CD8-positive, alpha-beta memory T cell (primary cell): Measurements from ENCODE around the gene PNPLA3. TPM values are rescaled to one million over a fixed set of nuclear protein-coding genes. Genes with fewer than 3 reads are reported as not detected.
A peak's percentile ranks its signal among the peaks of the same experiment; 100 is the strongest.

ENCODE experiments used
- CTCF ChIA-PET: fragments of 350-600 bp; sonication (Branson Sonifier 250); formaldehyde crosslinking; loops from one replicate; lab custom pipeline; 2021; ENCODE audit warnings: antibody characterized with exemption; lab: Charles Lee
- POLR2A ChIA-PET: fragments of 350-600 bp; sonication (Branson Sonifier 250); formaldehyde crosslinking; loops from one replicate; lab custom pipeline; 2021; ENCODE audit warnings: antibody characterized with exemption; lab: Charles Lee
- DNase-seq, 5 donors: peaks; one replicate each; pipeline versions ENCODE4 v3.0.0 to v3.0.0-alpha.2; 2020 to 2022; ENCODE audit warnings: mixed read lengths in 1 of 5
- H3K27ac ChIP-seq: one replicate; pipeline ENCODE4 v1.7.0; 2013; ENCODE audit warnings: low read depth, mild to moderate bottlenecking, low read length, moderate library complexity
- H3K27me3 ChIP-seq: 2 replicates; pipeline ENCODE4 v1.7.0; 2013; ENCODE audit warnings: low read length, mild to moderate bottlenecking; ENCODE audit not compliant: insufficient read depth, poor library complexity, severe bottlenecking
- H3K36me3 ChIP-seq: 2 replicates; pipeline ENCODE4 v1.7.0; 2013; ENCODE audit warnings: mild to moderate bottlenecking, low read length, moderate library complexity; ENCODE audit not compliant: insufficient read depth
- H3K4me1 ChIP-seq: 2 replicates; pipeline ENCODE4 v1.7.0; 2013; ENCODE audit warnings: mild to moderate bottlenecking, low read length, moderate library complexity; ENCODE audit not compliant: insufficient read depth
- H3K4me3 ChIP-seq: 2 replicates; pipeline ENCODE4 v1.7.0; 2013; ENCODE audit warnings: mild to moderate bottlenecking, low read length
- H3K9me3 ChIP-seq: 2 replicates; pipeline ENCODE4 v1.7.0; 2013; ENCODE audit warnings: mild to moderate bottlenecking, low read length
- H3K27ac Mint-ChIP-seq, 8 donors: one replicate each; pipeline ENCODE4 v1.8.0; 2020 to 2021; ENCODE audit warnings: mixed read lengths in 8 of 8, mild to moderate bottlenecking in 6 of 8, inconsistent platforms in 3 of 8, moderate library complexity in 3 of 8
- H3K27me3 Mint-ChIP-seq, 2 donors: one replicate each; pipeline ENCODE4 v1.8.0; 2020 to 2021; ENCODE audit warnings: mixed read lengths in 2 of 2, mild to moderate bottlenecking in 1 of 2, moderate library complexity in 1 of 2
- H3K36me3 Mint-ChIP-seq, 3 donors: one replicate each; pipeline ENCODE4 v1.8.0; 2020 to 2021; ENCODE audit warnings: mixed read lengths in 3 of 3, inconsistent platforms in 1 of 3, mild to moderate bottlenecking in 1 of 3
- H3K4me1 Mint-ChIP-seq, 3 donors: one replicate each; pipeline ENCODE4 v1.8.0; 2020 to 2021; ENCODE audit warnings: mixed read lengths in 3 of 3, inconsistent platforms in 1 of 3, mild to moderate bottlenecking in 1 of 3
- H3K4me3 Mint-ChIP-seq, 7 donors: one replicate each; pipeline ENCODE4 v1.8.0; 2020 to 2021; ENCODE audit warnings: mixed read lengths in 7 of 7, mild to moderate bottlenecking in 6 of 7, moderate library complexity in 4 of 7, inconsistent platforms in 2 of 7
- H3K9me3 Mint-ChIP-seq, 5 donors: one replicate each; pipeline ENCODE4 v1.8.0; 2020 to 2022; ENCODE audit warnings: mixed read lengths in 5 of 5, mild to moderate bottlenecking in 3 of 5, moderate library complexity in 2 of 5, inconsistent platforms in 1 of 5
- polyA plus RNA-seq: library from polyadenylated mRNA; unstranded; fragments of 300-500 nt; fragmentation: Illumina TruSeq; gene quantifications from one replicate; pipeline ENCODE4 v1.2.3, GENCODE V29; 2021
- total RNA-seq, 2 experiments: library from RNA; stranded (reverse); gene quantifications; one replicate each; pipeline ENCODE4 v1.2.3, GENCODE V29; 2021

Gene PNPLA3
- total and polyA plus RNA-seq, 3 experiments from 2014 or later: 0.16 TPM; not detected in 2

- Histone ChIP-seq H3K27ac (no peak overlapping the region), H3K4me3 (no peak overlapping the region), H3K36me3 (no peaks in the 10 kb centered on the region), H3K4me1 (no peaks in the 10 kb centered on the region), H3K9me3 (no peaks in the 10 kb centered on the region), H3K27me3 (peaks cover 11% of the 10 kb centered on the region)
- H3K27ac Mint-ChIP-seq: no peak overlapping the region
- no peaks in the 10 kb centered on the region for H3K9me3 Mint-ChIP-seq
- peak overlapping the region in 1 of 7 donors; percentile 48 for H3K4me3 Mint-ChIP-seq
- H3K27me3 Mint-ChIP-seq: peaks cover 33 to 57% of the 10 kb centered on the region in 2 donors
- ChIA-PET CTCF (no interaction called here), POLR2A (no interaction called here)
- DNase-seq: no peak
- no peaks in the 10 kb centered on the region for H3K36me3 Mint-ChIP-seq
- peaks cover 3 to 6% (median 5%) of the 10 kb centered on the region in 3 donors for H3K4me1 Mint-ChIP-seq
Measured at GRCh38 chr22:43922123-43922522, 1.5 kb upstream of the PNPLA3 start.

GRCh38 chr22:43923191-43923590, 414 bp upstream of the PNPLA3 start:
- CTCF ChIA-PET: no interaction called here

GRCh38 chr22:43924877-43925276, 1.3 kb downstream of the PNPLA3 start:
- ChIA-PET POLR2A (no interaction called here), CTCF (no interaction called here)
- Histone ChIP-seq H3K9me3 (no peaks in the 10 kb centered on the region), H3K27me3 (no peaks in the 10 kb centered on the region), H3K4me3 (no peak overlapping the region), H3K36me3 (no peaks in the 10 kb centered on the region), H3K4me1 (no peaks in the 10 kb centered on the region), H3K27ac (no peak overlapping the region)
- Mint-ChIP-seq H3K36me3 (no peaks in the 10 kb centered on the region), H3K4me1 (peaks cover 3 to 6% (median 5%) of the 10 kb centered on the region in 3 donors), H3K27me3 (peaks cover 29 to 45% of the 10 kb centered on the region in 2 donors), H3K4me3 (peak overlapping the region; percentile 27 to 87 (median 61)), H3K27ac (peak overlapping the region in 3 of 8 donors; percentile 23 to 33 (median 23)), H3K9me3 (peaks cover 0 to 2% (median 0%) of the 10 kb centered on the region in 5 donors)
- no peak for DNase-seq

More at GRCh38 chr22:43923191-43923590, 414 bp upstream of the PNPLA3 start:
- Histone ChIP-seq H3K9me3 (no peaks in the 10 kb centered on the region), H3K4me1 (no peaks in the 10 kb centered on the region), H3K36me3 (no peaks in the 10 kb centered on the region), H3K27ac (no peak overlapping the region), H3K4me3 (peak overlapping the region; percentile 29), H3K27me3 (peaks cover 8% of the 10 kb centered on the region)
- POLR2A ChIA-PET: interaction anchor here (1.2 kb wide), 1 partner anchor 32 kb away, joined by 5 read pairs; the partner anchor contains the start of gene SAMM50
- peak overlapping the region; percentile 78 to 94 (median 87) for H3K4me3 Mint-ChIP-seq
- no peaks in the 10 kb centered on the region for H3K9me3 Mint-ChIP-seq
- H3K27me3 Mint-ChIP-seq: peaks cover 35 to 49% of the 10 kb centered on the region in 2 donors
- peaks cover 3 to 6% (median 5%) of the 10 kb centered on the region in 3 donors for H3K4me1 Mint-ChIP-seq
- peak overlapping the region in 6 of 8 donors; percentile 13 to 94 (median 75) for H3K27ac Mint-ChIP-seq
- H3K36me3 Mint-ChIP-seq: no peaks in the 10 kb centered on the region
- DNase-seq: peak in 2 of 5 donors; percentile 3 to 6

GRCh38 chr22:43925433-43926348, 2.1 kb downstream of the PNPLA3 start:
- H3K27me3 Mint-ChIP-seq: peaks cover 28 to 45% of the 10 kb centered on the region in 2 donors
- H3K4me1 ChIP-seq: no peaks in the 10 kb centered on the region
- CTCF ChIA-PET: interaction anchor here (1.0 kb wide), 1 partner anchor 27 kb away, joined by 3 read pairs; no protein-coding TSS in a partner anchor
- no peaks in the 10 kb centered on the region for H3K36me3 ChIP-seq
- H3K4me1 Mint-ChIP-seq: peaks cover 3 to 6% (median 5%) of the 10 kb centered on the region in 3 donors
- H3K36me3 Mint-ChIP-seq: no peaks in the 10 kb centered on the region
- no peaks in the 10 kb centered on the region for H3K27me3 ChIP-seq
- no peak overlapping the region for H3K27ac ChIP-seq
- H3K27ac Mint-ChIP-seq: no peak overlapping the region
- no peaks in the 10 kb centered on the region for H3K9me3 ChIP-seq
- H3K4me3 ChIP-seq: no peak overlapping the region
- H3K9me3 Mint-ChIP-seq: peaks cover 0 to 2% (median 0%) of the 10 kb centered on the region in 5 donors
- peak overlapping the region; percentile 27 to 71 (median 59) for H3K4me3 Mint-ChIP-seq
- DNase-seq: no peak
- POLR2A ChIA-PET: no interaction called here

GRCh38 chr22:43926349-43926710, 2.7 kb downstream of the PNPLA3 start:
- ChIA-PET POLR2A (no interaction called here), CTCF (interaction anchor here (1.0 kb wide), 1 partner anchor 26 kb away, joined by 3 read pairs; no protein-coding TSS in a partner anchor)
- peaks cover 27 to 44% of the 10 kb centered on the region in 2 donors for H3K27me3 Mint-ChIP-seq

GRCh38 chr22:43928468-43928867, 4.9 kb downstream of the PNPLA3 start:
- DNase-seq: no peak
- Mint-ChIP-seq H3K27me3 (peaks cover 21 to 43% of the 10 kb centered on the region in 2 donors), H3K27ac (peak overlapping the region in 1 of 8 donors; percentile 8), H3K4me1 (no peaks in the 10 kb centered on the region), H3K36me3 (no peaks in the 10 kb centered on the region), H3K4me3 (no peak overlapping the region), H3K9me3 (peaks cover 0 to 2% (median 0%) of the 10 kb centered on the region in 5 donors)
- no peak overlapping the region for H3K27ac ChIP-seq
- no peaks in the 10 kb centered on the region for H3K4me1 ChIP-seq
- no peaks in the 10 kb centered on the region for H3K27me3 ChIP-seq
- no peaks in the 10 kb centered on the region for H3K9me3 ChIP-seq
- H3K36me3 ChIP-seq: no peaks in the 10 kb centered on the region
- POLR2A ChIA-PET: no interaction called here
- CTCF ChIA-PET: no interaction called here
- H3K4me3 ChIP-seq: no peak overlapping the region

More at GRCh38 chr22:43926349-43926710, 2.7 kb downstream of the PNPLA3 start:
- no peaks in the 10 kb centered on the region for H3K36me3 ChIP-seq
- H3K4me3 Mint-ChIP-seq: peak overlapping the region in 1 of 7 donors; percentile 31
- no peak for DNase-seq
- H3K27ac ChIP-seq: no peak overlapping the region
- H3K36me3 Mint-ChIP-seq: no peaks in the 10 kb centered on the region
- no peaks in the 10 kb centered on the region for H3K9me3 ChIP-seq
- H3K27me3 ChIP-seq: no peaks in the 10 kb centered on the region
- no peak overlapping the region for H3K27ac Mint-ChIP-seq
- peaks cover 3 to 6% (median 5%) of the 10 kb centered on the region in 3 donors for H3K4me1 Mint-ChIP-seq
- H3K4me3 ChIP-seq: no peak overlapping the region
- no peaks in the 10 kb centered on the region for H3K4me1 ChIP-seq
- peaks cover 0 to 2% (median 0%) of the 10 kb centered on the region in 5 donors for H3K9me3 Mint-ChIP-seq

GRCh38 chr22:43928908-43929307, 5.3 kb downstream of the PNPLA3 start:
- H3K27me3 Mint-ChIP-seq: peaks cover 21 to 46% of the 10 kb centered on the region in 2 donors
- Histone ChIP-seq H3K4me3 (no peak overlapping the region), H3K4me1 (no peaks in the 10 kb centered on the region), H3K27me3 (no peaks in the 10 kb centered on the region), H3K9me3 (no peaks in the 10 kb centered on the region), H3K36me3 (no peaks in the 10 kb centered on the region), H3K27ac (no peak overlapping the region)
- no peaks in the 10 kb centered on the region for H3K4me1 Mint-ChIP-seq
- no peaks in the 10 kb centered on the region for H3K36me3 Mint-ChIP-seq
- H3K4me3 Mint-ChIP-seq: no peak overlapping the region
- POLR2A ChIA-PET: no interaction called here
- CTCF ChIA-PET: no interaction called here
- H3K9me3 Mint-ChIP-seq: peaks cover 0 to 2% (median 0%) of the 10 kb centered on the region in 5 donors
- no peak for DNase-seq
- peak overlapping the region in 1 of 8 donors; percentile 8 for H3K27ac Mint-ChIP-seq

- no peaks in the 10 kb centered on the region for H3K36me3 ChIP-seq
- Mint-ChIP-seq H3K27me3 (peaks cover 10 to 53% of the 10 kb centered on the region in 2 donors), H3K9me3 (peaks cover 0 to 2% (median 0%) of the 10 kb centered on the region in 5 donors), H3K4me3 (no peak overlapping the region), H3K4me1 (no peaks in the 10 kb centered on the region), H3K36me3 (no peaks in the 10 kb centered on the region), H3K27ac (no peak overlapping the region)
- H3K27ac ChIP-seq: no peak overlapping the region
- H3K4me1 ChIP-seq: no peaks in the 10 kb centered on the region
- ChIA-PET POLR2A (no interaction called here), CTCF (interaction anchor here (1.3 kb wide), 1 partner anchor 14 kb away, joined by 3 read pairs; no protein-coding TSS in a partner anchor)
- no peaks in the 10 kb centered on the region for H3K27me3 ChIP-seq
- DNase-seq: no peak
- no peak overlapping the region for H3K4me3 ChIP-seq
- no peaks in the 10 kb centered on the region for H3K9me3 ChIP-seq
Measured at GRCh38 chr22:43931771-43932170, 8.2 kb downstream of the PNPLA3 start.
